Heart right ventricle (tissue), 16 donors: ENCODE measurements around the gene CLEC16A. TPM values are rescaled to one million over a fixed set of nuclear protein-coding genes. Genes with fewer than 3 reads are reported as not detected.
A peak's percentile ranks its signal among the peaks of the same experiment; 100 is the strongest.

ENCODE experiments used
- ATAC-seq, 8 donors: fragments of 200-7000 bp; cut with Tn5 transposase; one replicate each; pipeline ENCODE4 v1.9.1; 2020; ENCODE audit warnings: mild to moderate bottlenecking in 8 of 8, moderate library complexity in 8 of 8, moderate number of reproducible peaks in 1 of 8
- DNase-seq, 2 donors: peaks; one replicate each; pipeline ENCODE4 v3.0.0-alpha.2; 2020
- H3K27ac ChIP-seq, 10 donors: fragments of 200-600 bp; sonication (generic) in 2 of 10; one replicate each; pipeline versions ENCODE4 v1.5.0 to v1.8.0; 2020 to 2022; ENCODE audit warnings: mild to moderate bottlenecking in 3 of 10
- H3K27me3 ChIP-seq, 7 donors: fragments of 200-600 bp; one replicate each; pipeline ENCODE4 v1.8.0; 2021 to 2022; ENCODE audit warnings: mild to moderate bottlenecking in 2 of 7
- H3K36me3 ChIP-seq, 9 donors: fragments of 200-600 bp; sonication (generic) in 1 of 9; one replicate each; pipeline versions ENCODE4 v1.5.0 to v1.8.0; 2020 to 2022; ENCODE audit warnings: mild to moderate bottlenecking in 2 of 9
- H3K4me1 ChIP-seq, 9 donors: fragments of 200-600 bp; sonication (generic) in 1 of 9; one replicate each; pipeline versions ENCODE4 v1.5.0 to v1.8.0; 2020 to 2022; ENCODE audit warnings: mild to moderate bottlenecking in 4 of 9
- H3K4me3 ChIP-seq, 10 donors: fragments of 200-600 bp; sonication (generic) in 2 of 10; one replicate each; pipeline versions ENCODE4 v1.5.0 to v1.8.0; 2020 to 2022; ENCODE audit warnings: mild to moderate bottlenecking in 7 of 10, moderate library complexity in 2 of 10
- H3K9me3 ChIP-seq, 11 donors: fragments of 200-600 bp in 10 of 11; sonication (generic) in 2 of 11; one replicate each; pipeline versions ENCODE4 v1.5.0 to v1.8.0; 2013 to 2022; ENCODE audit warnings: mild to moderate bottlenecking in 2 of 11, control low read depth in 1 of 11, moderate library complexity in 1 of 11
- WGBS, 2 donors: extraction: QIAGEN DNeasy Blood & Tissue Kit; methylation state at CpG; one replicate each; pipeline ENCODE4 v1.1.7; 2013; ENCODE audit warnings: inconsistent platforms in 1 of 2; 5-methylcytosine and 5-hydroxymethylcytosine counted together
- intact Hi-C, 10 donors: fragments of 100-400 bp; cut with DNase I; formaldehyde crosslinking; loops; one replicate each; pipeline versions ENCODE4 v1.11.1 to v1.14.2; 2022
- polyA plus RNA-seq, 2 donors: library from polyadenylated mRNA; stranded (reverse); fragments of 200-250 nt; gene quantifications; one replicate each; pipeline ENCODE4 v1.2.3, GENCODE V29; 2013
- total RNA-seq, 10 donors: library from RNA; stranded (reverse); fragmentation: NEBNext Ultra II Directional in 3 of 10; extraction: Animal tissue kit (Norgen Biotek cat#: 25700) in 3 of 10; gene quantifications; one replicate each; pipeline versions ENCODE4 v1.2.1 to v1.2.4, GENCODE V29; 2021 to 2023
- TF ChIP-seq, protein P1 (sequence below), 9 donors: fragments of 200-600 bp; sonication (generic) in 2 of 9; IDR thresholded peaks; one replicate each; pipeline versions ENCODE4 v1.5.0 to v1.8.0; 2021 to 2022; ENCODE audit warnings: antibody characterized with exemption in 9 of 9, mild to moderate bottlenecking in 5 of 9, moderate library complexity in 1 of 9
- donor health status: Arrhythmogenic right ventricular cardiomyopathy.
- donor health status: ischemic (EF 13 %, LVEDD 7.1; RV severe dilation, severe dysfunction).
- donor health status: healthy with polysubstance abuse.
- donor health status: DM: no; HTN: yes; CAD: no.
- donor health status: DM: no; HTN: no; CAD: no.
- donor health status: ischemic (EF 25% LVEDD 6.9; RV normal size, moderate dysfunction).
- donor health status: ischemic (EF 25% LVEDD 5.7; RV mildly dilated, moderate dysfunction).
- donor health status: healthy.
- donor health status: DM: yes; HTN: yes; CAD: no.
- donor health status: Ischemic cardiomyopathy.
- donor health status: ischemic (EF 35%, LVEDD 5.7; RV mildly dilated, moderate dysfunction).
- donor health status: nonischemic (EF 11% LVEDD 7.7; RV severe dilation, severe dysfunction).
- donor health status: DM: yes; HTN: yes; CAD: no.
- donor health status: PGD.
- donor health status: ischemic (EF 29% LVEDD 5.4; RV normal size, mild dysfunction).
- donor health status: nonischemic (EF 23%, LVEDD 6.1; RV moderate dilation, normal function).

Gene CLEC16A
- total and polyA plus RNA-seq, 12 donors = 12.1 to 30.8 (median 23.0) TPM

DNA sequence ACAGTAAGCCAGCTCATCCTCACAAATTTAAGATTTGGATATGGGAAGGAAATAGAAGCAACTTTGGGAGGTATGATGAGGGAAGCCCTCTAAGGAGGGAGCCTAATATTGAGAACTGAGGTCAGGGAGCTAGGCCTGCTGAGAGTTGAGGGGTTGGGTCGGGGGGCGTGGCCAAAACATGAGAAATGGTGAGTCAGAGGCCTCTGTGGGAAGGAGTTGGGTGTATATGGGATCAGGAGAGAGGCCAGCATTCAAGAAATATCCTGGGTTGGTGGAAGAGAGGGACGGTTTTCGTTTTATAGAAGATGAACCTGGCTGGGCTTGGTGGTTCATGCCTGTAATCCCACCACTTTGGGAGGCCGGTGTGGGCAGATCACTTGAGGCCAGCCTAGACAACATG, 48.4 kb downstream of the CLEC16A start:
- ATAC-seq (peak in 4 of 8 donors; percentile 15 to 79 (median 53)), DNase-seq (no peak)
- no peaks in the 10 kb centered on the region for H3K9me3 ChIP-seq
- 92 to 93% methylated on average over 5 of the region's 5 CpGs for WGBS, 2 donors
- H3K4me3 ChIP-seq = no peak overlapping the region
- H3K27me3 ChIP-seq = no peaks in the 10 kb centered on the region
- peaks cover 0 to 24% (median 0%) of the 10 kb centered on the region in 9 donors for H3K4me1 ChIP-seq
- TF ChIP-seq, protein P1, sequence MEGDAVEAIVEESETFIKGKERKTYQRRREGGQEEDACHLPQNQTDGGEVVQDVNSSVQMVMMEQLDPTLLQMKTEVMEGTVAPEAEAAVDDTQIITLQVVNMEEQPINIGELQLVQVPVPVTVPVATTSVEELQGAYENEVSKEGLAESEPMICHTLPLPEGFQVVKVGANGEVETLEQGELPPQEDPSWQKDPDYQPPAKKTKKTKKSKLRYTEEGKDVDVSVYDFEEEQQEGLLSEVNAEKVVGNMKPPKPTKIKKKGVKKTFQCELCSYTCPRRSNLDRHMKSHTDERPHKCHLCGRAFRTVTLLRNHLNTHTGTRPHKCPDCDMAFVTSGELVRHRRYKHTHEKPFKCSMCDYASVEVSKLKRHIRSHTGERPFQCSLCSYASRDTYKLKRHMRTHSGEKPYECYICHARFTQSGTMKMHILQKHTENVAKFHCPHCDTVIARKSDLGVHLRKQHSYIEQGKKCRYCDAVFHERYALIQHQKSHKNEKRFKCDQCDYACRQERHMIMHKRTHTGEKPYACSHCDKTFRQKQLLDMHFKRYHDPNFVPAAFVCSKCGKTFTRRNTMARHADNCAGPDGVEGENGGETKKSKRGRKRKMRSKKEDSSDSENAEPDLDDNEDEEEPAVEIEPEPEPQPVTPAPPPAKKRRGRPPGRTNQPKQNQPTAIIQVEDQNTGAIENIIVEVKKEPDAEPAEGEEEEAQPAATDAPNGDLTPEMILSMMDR (IDR thresholded peaks at IDR 0.05) = no peak
- peaks cover 0 to 71% (median 9%) of the 10 kb centered on the region in 9 donors for H3K36me3 ChIP-seq
- H3K27ac ChIP-seq = no peak overlapping the region
- intact Hi-C loops = loop anchor here in 1 of 10 donors (5.0 kb wide), 1 partner anchor 1800 kb away; no protein-coding TSS in a partner anchor

DNA sequence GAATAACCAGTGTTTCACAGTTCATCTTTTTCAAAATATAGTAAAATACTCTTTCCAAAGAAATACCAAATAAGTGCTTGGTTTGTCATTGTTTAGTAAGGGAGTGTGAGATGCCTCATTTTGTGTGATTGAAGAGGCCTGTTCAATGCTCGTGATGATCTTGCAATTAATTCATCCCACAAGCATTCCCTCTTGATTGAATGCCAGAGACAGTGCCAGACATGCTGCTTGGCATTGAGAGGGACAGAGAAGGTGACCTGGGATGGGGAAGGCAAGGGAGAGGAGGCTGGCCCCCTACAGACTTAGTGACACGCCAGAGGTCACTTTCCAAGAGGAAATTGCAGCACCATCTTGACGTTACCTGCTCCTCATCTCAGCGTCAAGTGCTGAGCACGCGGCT, 49.3 kb downstream of the CLEC16A start:
- intact Hi-C loops = loop anchor here in 1 of 10 donors (5.0 kb wide), 1 partner anchor 1799 kb away; no protein-coding TSS in a partner anchor
- Histone ChIP-seq H3K27me3 (no peaks in the 10 kb centered on the region), H3K4me1 (peaks cover 0 to 20% (median 0%) of the 10 kb centered on the region in 9 donors), H3K9me3 (no peaks in the 10 kb centered on the region), H3K36me3 (peaks cover 0 to 74% (median 9%) of the 10 kb centered on the region in 9 donors), H3K27ac (no peak overlapping the region), H3K4me3 (no peak overlapping the region)
- DNase-seq = no peak
- 81 to 83% methylated on average over 6 of the region's 6 CpGs for WGBS, 2 donors
- TF ChIP-seq, protein P1 (IDR thresholded peaks at IDR 0.05) = no peak
- ATAC-seq = peak in 3 of 8 donors; percentile 12 to 57 (median 41)

DNA sequence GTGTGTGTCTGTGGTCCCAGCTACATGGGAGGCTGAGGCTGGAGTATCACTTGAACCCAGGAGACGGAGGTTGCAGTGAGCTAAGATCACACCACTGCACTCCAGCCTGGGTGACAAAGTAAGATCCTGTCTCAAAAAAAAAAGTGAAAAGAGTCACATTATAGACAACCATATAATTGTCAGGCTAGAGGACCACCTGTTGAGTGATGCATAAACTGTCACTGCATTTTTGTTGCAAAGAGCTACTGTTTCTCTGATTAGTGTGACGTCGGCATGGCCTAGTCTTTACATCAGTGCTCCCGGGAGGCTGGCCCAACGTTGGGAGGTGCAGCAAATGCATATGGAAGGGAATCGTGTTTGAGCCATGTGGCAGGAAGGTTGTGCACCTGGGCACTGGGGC, 50.2 kb downstream of the CLEC16A start:
- DNase-seq (no peak), ATAC-seq (no peak)
- H3K27ac ChIP-seq = no peak overlapping the region
- H3K36me3 ChIP-seq = peaks cover 0 to 77% (median 9%) of the 10 kb centered on the region in 9 donors
- 92 to 94% methylated on average over 6 of the region's 6 CpGs for WGBS, 2 donors
- intact Hi-C loops = loop anchor here in 1 of 10 donors (5.0 kb wide), 1 partner anchor 1798 kb away; no protein-coding TSS in a partner anchor
- TF ChIP-seq, protein P1 (IDR thresholded peaks at IDR 0.05) = no peak
- H3K27me3 ChIP-seq = no peaks in the 10 kb centered on the region
- no peaks in the 10 kb centered on the region for H3K9me3 ChIP-seq
- H3K4me1 ChIP-seq = peaks cover 0 to 20% (median 0%) of the 10 kb centered on the region in 9 donors
- H3K4me3 ChIP-seq = no peak overlapping the region

DNA sequence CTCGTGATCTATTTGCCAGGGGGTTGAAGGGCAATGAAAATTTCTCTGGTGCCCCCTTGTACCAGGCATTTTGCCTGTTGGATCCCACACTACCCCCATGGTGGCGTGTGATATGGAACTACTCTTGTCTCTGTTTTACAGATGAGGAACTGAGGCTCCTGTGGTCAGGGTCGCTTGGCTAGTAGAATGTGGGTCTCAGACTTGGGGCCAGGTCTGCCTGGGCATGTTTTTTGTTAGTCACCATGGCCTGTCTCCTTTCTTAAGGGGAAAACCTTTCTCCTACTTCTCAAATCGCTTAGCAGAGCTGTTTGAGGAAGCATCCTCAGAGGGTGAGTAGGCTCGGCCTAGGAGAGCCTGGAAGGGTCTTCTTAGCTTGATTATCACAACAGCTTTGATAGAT, 51.2 kb downstream of the CLEC16A start:
- ATAC-seq = no peak
- intact Hi-C loops = no loop called here
- DNase-seq = no peak
- H3K36me3 ChIP-seq = peaks cover 0 to 79% (median 9%) of the 10 kb centered on the region in 9 donors
- 94 to 95% methylated on average over 5 of the region's 5 CpGs for WGBS, 2 donors
- no peak overlapping the region for H3K4me3 ChIP-seq
- TF ChIP-seq, protein P1 (IDR thresholded peaks at IDR 0.05) = no peak
- no peaks in the 10 kb centered on the region for H3K9me3 ChIP-seq
- no peak overlapping the region for H3K27ac ChIP-seq
- no peaks in the 10 kb centered on the region for H3K27me3 ChIP-seq
- peaks cover 0 to 20% (median 0%) of the 10 kb centered on the region in 9 donors for H3K4me1 ChIP-seq
